Smooth muscle cell (in vitro differentiated cells): ENCODE measurements around the gene CAGE1. TPM values are rescaled to one million over a fixed set of nuclear protein-coding genes. Genes with fewer than 3 reads are reported as not detected.

Experiments used
- DNase-seq: peaks from one replicate; lab custom pipeline; 2025; ENCODE audit not compliant: unreplicated experiment; lab: John Stamatoyannopoulos, UW
- H2AFZ ChIP-seq: fragments of 200-600 bp; sonication (generic); 2 replicates; pipeline ENCODE4 v1.6.0; 2016; ENCODE audit warnings: antibody characterized with exemption, low read depth, mild to moderate bottlenecking
- H3F3A ChIP-seq: fragments of 200-600 bp; sonication (generic); 2 replicates; pipeline ENCODE4 v1.6.0; 2017; ENCODE audit warnings: antibody characterized with exemption, low read depth
- H3K27ac ChIP-seq: fragments of 200-600 bp; sonication (generic); 2 replicates; pipeline ENCODE4 v1.5.1; 2016; ENCODE audit warnings: low read depth, mild to moderate bottlenecking
- H3K27me3 ChIP-seq: fragments of 200-600 bp; sonication (generic); 2 replicates; pipeline ENCODE4 v1.6.1; 2016; ENCODE audit warnings: low read depth, mild to moderate bottlenecking
- H3K36me3 ChIP-seq: fragments of 200-600 bp; sonication (generic); 2 replicates; pipeline ENCODE4 v1.5.1; 2016; ENCODE audit warnings: low read depth
- H3K4me1 ChIP-seq: fragments of 200-600 bp; sonication (generic); 2 replicates; pipeline ENCODE4 v1.5.1; 2016; ENCODE audit warnings: low read depth
- H3K4me2 ChIP-seq: fragments of 200-600 bp; sonication (generic); 2 replicates; pipeline ENCODE4 v1.6.0; 2016; ENCODE audit warnings: mild to moderate bottlenecking
- H3K4me3 ChIP-seq: fragments of 200-600 bp; sonication (generic); 2 replicates; pipeline ENCODE4 v1.5.1; 2016; ENCODE audit warnings: mild to moderate bottlenecking
- H3K79me2 ChIP-seq: fragments of 200-600 bp; sonication (generic); 2 replicates; pipeline ENCODE4 v1.6.0; 2016; ENCODE audit warnings: low read depth, mild to moderate bottlenecking
- H3K9ac ChIP-seq: fragments of 200-600 bp; sonication (generic); 2 replicates; pipeline ENCODE4 v1.6.0; 2016; ENCODE audit warnings: low read depth
- H3K9me3 ChIP-seq: fragments of 200-600 bp; sonication (generic); replicated peaks from 2 replicates; pipeline ENCODE4 v1.5.1; 2016; ENCODE audit warnings: low read depth
- H4K20me1 ChIP-seq: fragments of 200-600 bp; sonication (generic); 2 replicates; pipeline ENCODE4 v1.6.0; 2016; ENCODE audit warnings: low read depth
- CTCF ChIP-seq: fragments of 200-600 bp; sonication (generic); IDR thresholded peaks from 2 replicates; pipeline ENCODE4 v1.5.1; 2017; ENCODE audit warnings: borderline replicate concordance, mild to moderate bottlenecking, antibody characterized with exemption; ENCODE audit not compliant: insufficient read depth, poor library complexity, severe bottlenecking
- WGBS: methylation state at CpG from one replicate; pipeline ENCODE4 v1.1.7; 2016; ENCODE audit warnings: low lambda C conversion rate; 5-methylcytosine and 5-hydroxymethylcytosine counted together
- polyA plus RNA-seq: library from polyadenylated mRNA; unstranded; fragments of >200 nt; fragmentation: Nextera tagmentation; extraction: Ambion mirVana; gene quantifications from 2 replicates; pipeline ENCODE4 v1.2.1, GENCODE V29; 2016
- total RNA-seq: library from RNA; depleted of rRNA; stranded (reverse); fragments of >200 nt; gene quantifications from 2 replicates; pipeline ENCODE4 v1.2.3, GENCODE V29; 2014

Gene CAGE1
- total and polyA plus RNA-seq, 2 experiments from 2014 or later: not detected

GRCh38 chr6:7381092-7381491, 8.4 kb downstream of the CAGE1 start:
- Histone ChIP-seq H3K4me3 (no peak overlapping the region), H3F3A (no peaks in the 10 kb centered on the region), H4K20me1 (no peaks in the 10 kb centered on the region), H3K79me2 (no peaks in the 10 kb centered on the region), H3K4me1 (no peaks in the 10 kb centered on the region), H3K9me3 (no peaks in the 10 kb centered on the region), H3K27me3 (peaks cover 8% of the 10 kb centered on the region), H3K36me3 (no peaks in the 10 kb centered on the region), H3K27ac (no peak overlapping the region), H3K4me2 (no peak overlapping the region), H3K9ac (no peak overlapping the region), H2AFZ (no peak overlapping the region)
- TF ChIP-seq CTCF: no peak
- DNase-seq: no peak
- WGBS: 81% methylated on average over 1 of the region's 1 CpG

GRCh38 chr6:7378740-7379139, 10.8 kb downstream of the CAGE1 start:
- no peak overlapping the region for H3K9ac ChIP-seq
- no peak overlapping the region for H3K4me3 ChIP-seq
- H3K36me3 ChIP-seq: no peaks in the 10 kb centered on the region
- no peaks in the 10 kb centered on the region for H3K79me2 ChIP-seq
- no peaks in the 10 kb centered on the region for H4K20me1 ChIP-seq
- H3F3A ChIP-seq: no peaks in the 10 kb centered on the region
- peaks cover 8% of the 10 kb centered on the region for H3K27me3 ChIP-seq
- H2AFZ ChIP-seq: peak overlapping the region; percentile 37
- H3K9me3 ChIP-seq: no peaks in the 10 kb centered on the region
- WGBS: 69% methylated on average over 4 of the region's 4 CpGs
- no peak for TF ChIP-seq CTCF
- no peaks in the 10 kb centered on the region for H3K4me1 ChIP-seq
- no peak for DNase-seq
- no peak overlapping the region for H3K27ac ChIP-seq
- H3K4me2 ChIP-seq: no peak overlapping the region

- H3K9ac ChIP-seq: no peak overlapping the region
- TF ChIP-seq CTCF: no peak
- H3K4me1 ChIP-seq: no peaks in the 10 kb centered on the region
- 94% methylated on average over 1 of the region's 1 CpG for WGBS
- DNase-seq: no peak
- H2AFZ ChIP-seq: no peak overlapping the region
- no peak overlapping the region for H3K27ac ChIP-seq
- no peaks in the 10 kb centered on the region for H4K20me1 ChIP-seq
- no peak overlapping the region for H3K4me2 ChIP-seq
- no peak overlapping the region for H3K4me3 ChIP-seq
- H3K79me2 ChIP-seq: no peaks in the 10 kb centered on the region
- peaks cover 8% of the 10 kb centered on the region for H3K27me3 ChIP-seq
- H3K9me3 ChIP-seq: no peaks in the 10 kb centered on the region
- no peaks in the 10 kb centered on the region for H3K36me3 ChIP-seq
- H3F3A ChIP-seq: no peaks in the 10 kb centered on the region
These were observed 11.6 kb downstream of the CAGE1 start for GRCh38 chr6:7377961-7378360.

- 66% methylated on average over 3 of the region's 3 CpGs for WGBS
- H2AFZ ChIP-seq: peak overlapping the region; percentile 53
These were observed 15.8 kb downstream of the CAGE1 start for GRCh38 chr6:7373739-7374138.

More at GRCh38 chr6:7373739-7374138, 15.8 kb downstream of the CAGE1 start:
- no peaks in the 10 kb centered on the region for H3K79me2 ChIP-seq
- no peaks in the 10 kb centered on the region for H3F3A ChIP-seq
- H3K4me3 ChIP-seq: no peak overlapping the region
- H4K20me1 ChIP-seq: no peaks in the 10 kb centered on the region
- no peak for DNase-seq
- TF ChIP-seq CTCF: no peak
- H3K36me3 ChIP-seq: no peaks in the 10 kb centered on the region
- no peak overlapping the region for H3K27ac ChIP-seq
- no peaks in the 10 kb centered on the region for H3K9me3 ChIP-seq
- H3K27me3 ChIP-seq: peaks cover 7% of the 10 kb centered on the region
- no peak overlapping the region for H3K4me2 ChIP-seq
- no peak overlapping the region for H3K9ac ChIP-seq
- no peaks in the 10 kb centered on the region for H3K4me1 ChIP-seq
